ENCODE data around the gene CFAP52. TPM values are rescaled to one million over a fixed set of nuclear protein-coding genes. Genes with fewer than 3 reads are reported as not detected.

Gene CFAP52
- polyA plus RNA-seq, 2 of the 4 experiments (the other 2 are of a cell fraction) = 0.23 TPM; not detected in 1

- TF ChIP-seq ZSCAN20 (CRISPR knock-in tag; IDR thresholded peaks at IDR 0.05) (no peak), RCOR1 (IDR thresholded peaks at IDR 0.05; ENCODE audit: low read depth, low read length) (no peak), REST (IDR thresholded peaks at IDR 0.05) (no peak), CHD4 (IDR thresholded peaks at IDR 0.05; ENCODE audit: borderline replicate concordance) (no peak)
Measured at GRCh38 chr17:9644910-9645751, 68.7 kb downstream of the CFAP52 start, which contains the start of gene USP43 (continued).

- H3K9me3 ChIP-seq = no peaks in the 10 kb centered on the region
- H3K4me2 ChIP-seq = peak overlapping the region; percentile 84
- ATAC-seq (peak; percentile 66), DNase-seq (ENCODE audit: low read depth in 1 of 2, low spot score in 1 of 2) (peak; percentile 56 to 82), FAIRE-seq (peak; percentile 18)
- H3K4me1 ChIP-seq = peaks cover 37% of the 10 kb centered on the region
- ChIA-PET POLR2A (interaction anchor here (0.5 to 1.6 kb wide), 8 partner anchors 16 to 283 kb away, joined by 3 to 7 read pairs (median 4); partner anchors contain the start of gene STX8), CTCF (interaction anchor here (0.6 to 2.2 kb wide), 19 partner anchors 9 to 531 kb away, joined by 3 to 12 read pairs (median 4); partner anchors contain the start of genes CFAP52 and STX8)
- 9% methylated on average over 32 of the region's 51 CpGs for WGBS (ENCODE audit: missing lambda C conversion rate)
- TF ChIP-seq MAFK (IDR thresholded peaks at IDR 0.05; ENCODE audit: partially characterized antibody) = no peak
- no peak for TF ChIP-seq HDAC2 (IDR thresholded peaks at IDR 0.05)
- TF ChIP-seq SMC3 (IDR thresholded peaks at IDR 0.05) = peak; percentile 53; the same call in 2 of the 3 replicates
- no peak for TF ChIP-seq RFX5 (IDR thresholded peaks at IDR 0.05)
- peak; percentile 63 for TF ChIP-seq E2F6 (IDR thresholded peaks at IDR 0.05; ENCODE audit: borderline replicate concordance, low read depth)
- peak; percentile 41 to 58 for TF ChIP-seq RAD21 (conservative IDR thresholded peaks at IDR 0.05 in 1 of 2, IDR thresholded peaks at IDR 0.05 in 1 of 2)
- peak; percentile 23 for TF ChIP-seq POLR2A (IDR thresholded peaks at IDR 0.05; ENCODE audit: low read length)
- TF ChIP-seq MAX (IDR thresholded peaks at IDR 0.05) = peak; percentile 70
- peak; percentile 55 for TF ChIP-seq CTCF (IDR thresholded peaks at IDR 0.05)
- H3K4me3 ChIP-seq = peak overlapping the region; percentile 77
- H3K27ac ChIP-seq = peak overlapping the region; percentile 77 to 96
Measured at GRCh38 chr17:9645851-9646545, 69.6 kb downstream of the CFAP52 start.

GRCh38 chr17:9646546-9646885 lies 70.1 kb downstream of the CFAP52 start:
- WGBS (ENCODE audit: missing lambda C conversion rate) = 88% methylated on average over 8 of the region's 8 CpGs
- peak overlapping the region; percentile 84 for H3K4me2 ChIP-seq
- FAIRE-seq (no peak), DNase-seq (ENCODE audit: low read depth in 1 of 2, low spot score in 1 of 2) (no peak), ATAC-seq (no peak)
- POLR2A ChIA-PET = interaction anchor here (0.5 to 1.6 kb wide), 8 partner anchors 17 to 282 kb away, joined by 3 to 7 read pairs (median 4); partner anchors contain the start of gene STX8
- H3K9me3 ChIP-seq = no peaks in the 10 kb centered on the region
- no peak for TF ChIP-seq MAFK (IDR thresholded peaks at IDR 0.05; ENCODE audit: partially characterized antibody)
- no peak for TF ChIP-seq HOXB5 (CRISPR knock-in tag; IDR thresholded peaks at IDR 0.05)
- TF ChIP-seq CBX2 (IDR thresholded peaks at IDR 0.05; ENCODE audit: borderline replicate concordance, low read depth) = no peak
- no peak for TF ChIP-seq EP300 (IDR thresholded peaks at IDR 0.05)
- no peak for TF ChIP-seq EHMT2 (IDR thresholded peaks at IDR 0.05; ENCODE audit: low read depth)
- no peak for TF ChIP-seq JUNB (IDR thresholded peaks at IDR 0.05)
- TF ChIP-seq FOSB (CRISPR knock-in tag; IDR thresholded peaks at IDR 0.05) = no peak
- no peak for TF ChIP-seq ZSCAN20 (CRISPR knock-in tag; IDR thresholded peaks at IDR 0.05)
- TF ChIP-seq CHD2 (IDR thresholded peaks at IDR 0.05; ENCODE audit: low read length, partially characterized antibody) = no peak
- TF ChIP-seq TP53 (CRISPR knock-in tag; IDR thresholded peaks at IDR 0.05) = no peak
- no peak for TF ChIP-seq RFX5 (IDR thresholded peaks at IDR 0.05)
- TF ChIP-seq HEYL (CRISPR knock-in tag; IDR thresholded peaks at IDR 0.05) = no peak
- CTCF ChIA-PET = interaction anchor here (0.9 to 2.2 kb wide), 15 partner anchors 9 to 282 kb away, joined by 3 to 12 read pairs (median 4); partner anchors contain the start of genes CFAP52 and STX8
- H3K4me1 ChIP-seq = peaks cover 37% of the 10 kb centered on the region
- peak overlapping the region; percentile 77 for H3K4me3 ChIP-seq
- peak overlapping the region; percentile 77 to 96 for H3K27ac ChIP-seq

All from A549 (cell line).